Gastrocnemius medialis (tissue), 4 donors: ENCODE measurements around the gene NUTM2F.

Experiments used
- CTCF ChIP-seq, 5 experiments: fragments of 450-650 bp in 3 of 5; fragments of 200-600 bp in 2 of 5; sonication (generic) in 2 of 5; IDR thresholded peaks in 4 of 5; conservative IDR thresholded peaks in 1 of 5; 1 replicate in 4 of 5; 2 replicates in 1 of 5; pipeline ENCODE4 v1.5.1; 2016 to 2019; ENCODE audit warnings: antibody characterized with exemption in 5 of 5, mild to moderate bottlenecking in 3 of 5, moderate library complexity in 3 of 5
- POLR2A ChIP-seq, 2 donors: fragments of 450-650 bp; IDR thresholded peaks; one replicate each; pipeline ENCODE4 v1.6.1; 2017; ENCODE audit warnings: antibody characterized with exemption in 2 of 2, mild to moderate bottlenecking in 2 of 2, moderate library complexity in 2 of 2

GRCh38 chr9:94269264-94269663 lies 59.2 kb downstream of the NUTM2F start:
- no peak for TF ChIP-seq CTCF (IDR thresholded peaks at IDR 0.05 in 4 of 5, conservative IDR thresholded peaks at IDR 0.05 in 1 of 5)
- no peak for TF ChIP-seq POLR2A (IDR thresholded peaks at IDR 0.05)
